Measurements from ENCODE around the gene SIPA1L2.

The SIPA1L2 gene

GRCh38 chr1:232589812-232590743 lies 39.9 kb downstream of the SIPA1L2 start:
- DNase-seq (ENCODE audit: low read depth), result no peak

- DNase-seq (ENCODE audit: low read depth), result no peak
These were observed 40.7 kb downstream of the SIPA1L2 start for GRCh38 chr1:232589111-232589811.

GRCh38 chr1:232587141-232588008 lies 42.6 kb downstream of the SIPA1L2 start:
- DNase-seq (ENCODE audit: low read depth), result no peak

GRCh38 chr1:232586679-232587078 lies 43.3 kb downstream of the SIPA1L2 start:
- DNase-seq (ENCODE audit: low read depth), result no peak

- no peak for DNase-seq (ENCODE audit: low read depth)
These were observed 44.4 kb downstream of the SIPA1L2 start for GRCh38 chr1:232585486-232585885.

GRCh38 chr1:232581932-232582331 lies 48.0 kb downstream of the SIPA1L2 start:
- DNase-seq (ENCODE audit: low read depth), result no peak

Data from stimulated activated CD8-positive, alpha-beta memory T cell treated with anti-CD3 and anti-CD28 coated beads, Interleukin-7, amount 100 ng/mL, for 24 hours (primary cell).